ENCODE results near the gene MDP1. TPM values are rescaled to one million over a fixed set of nuclear protein-coding genes. Genes with fewer than 3 reads are reported as not detected.

The MDP1 gene
- total and polyA plus RNA-seq, 2 of the 8 experiments (the other 6 are each of a cell fraction or from before 2014, with no cell fraction given) = 17.7 to 32.2 TPM

DNA sequence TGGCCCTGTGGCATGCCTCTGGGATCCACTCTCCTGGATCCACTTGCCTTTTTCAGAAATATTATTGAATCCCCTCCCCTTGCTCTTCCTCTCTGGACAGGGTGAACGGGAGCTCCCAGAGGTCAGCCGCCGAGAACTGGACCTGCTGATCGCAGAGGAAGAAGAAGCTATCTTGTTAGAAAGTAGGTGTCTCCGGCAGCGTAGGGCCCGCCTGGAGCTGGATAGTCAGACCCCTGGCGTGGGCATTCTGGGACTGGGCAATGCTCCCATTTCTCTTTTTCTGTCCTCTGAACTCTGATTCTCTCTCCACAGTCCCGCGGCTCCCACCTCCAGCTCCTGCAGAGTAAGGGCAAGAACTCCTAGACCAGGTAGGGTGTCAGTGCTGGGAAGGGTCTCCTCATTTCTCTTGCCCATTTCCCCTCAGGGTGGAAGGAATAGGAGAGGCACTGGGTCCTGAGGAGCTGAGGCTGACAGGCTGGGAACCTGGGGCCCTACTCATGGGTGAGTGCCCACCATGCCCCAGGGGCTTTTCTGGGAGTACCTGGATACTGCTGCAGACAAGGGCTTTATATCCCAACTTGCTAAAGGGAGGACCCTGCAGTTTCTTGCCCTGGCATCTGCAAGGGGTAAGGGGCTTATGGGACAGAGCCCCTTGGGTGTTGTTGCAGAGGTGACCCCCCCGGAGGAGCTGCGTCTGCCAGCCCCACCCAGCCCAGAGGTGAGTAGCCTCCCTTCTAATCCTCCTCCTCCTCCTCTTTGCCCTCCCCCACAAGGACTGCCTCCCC lies 38.6 kb downstream of the MDP1 start (continued):
- TF ChIP-seq TAF1 (IDR thresholded peaks at IDR 0.05; ENCODE audit: low read depth, low read length) (no peak), YY1 (IDR thresholded peaks at IDR 0.05; ENCODE audit: low read depth, low read length) (no peak), POLR2A (IDR thresholded peaks at IDR 0.05; ENCODE audit: control extremely low read depth in 1 of 2, low read depth in 2 of 2, low read length in 2 of 2) (no peak; a peak in 1 of 3 replicates), GABPA (IDR thresholded peaks at IDR 0.05; ENCODE audit: borderline replicate concordance, insufficient read depth, low read length) (no peak), TAF7 (optimal IDR thresholded peaks at IDR 0.05; ENCODE audit: borderline replicate concordance, low read depth, low read length) (no peak), KDM4A (IDR thresholded peaks at IDR 0.05; ENCODE audit: low read depth, low read length, severe bottlenecking) (no peak), SUZ12 (IDR thresholded peaks at IDR 0.05; ENCODE audit: low read length) (no peak)
- TF ChIP-seq, protein P1, sequence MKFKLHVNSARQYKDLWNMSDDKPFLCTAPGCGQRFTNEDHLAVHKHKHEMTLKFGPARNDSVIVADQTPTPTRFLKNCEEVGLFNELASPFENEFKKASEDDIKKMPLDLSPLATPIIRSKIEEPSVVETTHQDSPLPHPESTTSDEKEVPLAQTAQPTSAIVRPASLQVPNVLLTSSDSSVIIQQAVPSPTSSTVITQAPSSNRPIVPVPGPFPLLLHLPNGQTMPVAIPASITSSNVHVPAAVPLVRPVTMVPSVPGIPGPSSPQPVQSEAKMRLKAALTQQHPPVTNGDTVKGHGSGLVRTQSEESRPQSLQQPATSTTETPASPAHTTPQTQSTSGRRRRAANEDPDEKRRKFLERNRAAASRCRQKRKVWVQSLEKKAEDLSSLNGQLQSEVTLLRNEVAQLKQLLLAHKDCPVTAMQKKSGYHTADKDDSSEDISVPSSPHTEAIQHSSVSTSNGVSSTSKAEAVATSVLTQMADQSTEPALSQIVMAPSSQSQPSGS (IDR thresholded peaks at IDR 0.05; ENCODE audit: low read length) = no peak

Measured in H1 (cell line).